Tibial nerve (tissue), 4 donors: ENCODE measurements around the gene CDHR5. TPM values are rescaled to one million over a fixed set of nuclear protein-coding genes. Genes with fewer than 3 reads are reported as not detected.

Source experiments
- DNase-seq, 2 donors: peaks; one replicate each; pipeline ENCODE4 v3.0.0-alpha.2; 2019; ENCODE audit warnings: low spot score in 2 of 2
- H3K27ac ChIP-seq, 4 donors: fragments of 200-600 bp; sonication (generic) in 3 of 4; one replicate each; pipeline ENCODE4 v1.5.1; 2017 to 2019; ENCODE audit warnings: mild to moderate bottlenecking in 1 of 4
- H3K27me3 ChIP-seq, 2 donors: fragments of 200-600 bp; sonication (generic) in 1 of 2; one replicate each; pipeline versions ENCODE4 v1.5.1 to v1.6.0; 2017 to 2019
- H3K36me3 ChIP-seq, 3 donors: fragments of 200-600 bp; sonication (generic); one replicate each; pipeline ENCODE4 v1.5.1; 2018 to 2019
- H3K4me1 ChIP-seq, 4 donors: fragments of 200-600 bp; sonication (generic) in 3 of 4; one replicate each; pipeline ENCODE4 v1.5.1; 2017 to 2019
- H3K4me3 ChIP-seq, 4 donors: fragments of 200-600 bp; sonication (generic) in 3 of 4; one replicate each; pipeline ENCODE4 v1.5.1; 2017 to 2019; ENCODE audit warnings: mild to moderate bottlenecking in 1 of 4, moderate library complexity in 1 of 4
- H3K9me3 ChIP-seq, 4 donors: fragments of 200-600 bp; sonication (generic) in 3 of 4; one replicate each; pipeline ENCODE4 v1.5.1; 2017 to 2019
- CTCF ChIP-seq, 5 experiments: fragments of 200-600 bp in 3 of 5; fragments of 450-650 bp in 2 of 5; sonication (generic) in 3 of 5; IDR thresholded peaks; one replicate each; pipeline ENCODE4 v1.5.1; 2016 to 2019; ENCODE audit warnings: antibody characterized with exemption in 5 of 5, mild to moderate bottlenecking in 3 of 5, moderate library complexity in 2 of 5
- EP300 ChIP-seq, 2 donors: sonication (generic); formaldehyde crosslinking; IDR thresholded peaks; one replicate each; pipeline ENCODE4 v1.6.1; 2017; ENCODE audit warnings: antibody characterized with exemption in 2 of 2, mild to moderate bottlenecking in 1 of 2
- POLR2A ChIP-seq, 2 donors: fragments of 450-650 bp; IDR thresholded peaks; one replicate each; pipeline ENCODE4 v1.6.1; 2017; ENCODE audit warnings: antibody characterized with exemption in 2 of 2, mild to moderate bottlenecking in 2 of 2, moderate library complexity in 2 of 2
- WGBS, 2 donors: methylation state at CpG; one replicate each; pipeline ENCODE4 v1.1.5; 2018; 5-methylcytosine and 5-hydroxymethylcytosine counted together
- total RNA-seq, 4 donors: library from RNA; depleted of rRNA; stranded (reverse); fragments of >200 nt; gene quantifications; one replicate each; pipeline ENCODE4 v1.1.0, GENCODE V29; 2016

Gene CDHR5
- total RNA-seq, 4 donors from 2014 or later: not detected

- TF ChIP-seq POLR2A (IDR thresholded peaks at IDR 0.05): no peak
- TF ChIP-seq CTCF (IDR thresholded peaks at IDR 0.05): no peak
- TF ChIP-seq EP300 (IDR thresholded peaks at IDR 0.05): no peak
- WGBS, 2 donors: 92 to 96% methylated on average over 27 to 33 of the region's 33 CpGs
- Histone ChIP-seq H3K4me1 (no peaks in the 10 kb centered on the region), H3K9me3 (no peaks in the 10 kb centered on the region), H3K27ac (peak overlapping the region in 2 of 4 donors; percentile 3 to 63), H3K36me3 (peaks cover 4 to 100% (median 53%) of the 10 kb centered on the region in 3 donors), H3K4me3 (no peak overlapping the region), H3K27me3 (no peaks in the 10 kb centered on the region)
- DNase-seq: no peak
Observed at GRCh38 chr11:605286-606129, 19.2 kb downstream of the CDHR5 start.

GRCh38 chr11:603154-603553 is 21.6 kb downstream of the CDHR5 start:
- no peak overlapping the region for H3K4me3 ChIP-seq
- H3K27ac ChIP-seq: no peak overlapping the region
- 86 to 90% methylated on average over 13 of the region's 13 CpGs for WGBS, 2 donors
- no peaks in the 10 kb centered on the region for H3K9me3 ChIP-seq
- H3K27me3 ChIP-seq: no peaks in the 10 kb centered on the region
- H3K36me3 ChIP-seq: peaks cover 4 to 100% (median 62%) of the 10 kb centered on the region in 3 donors
- no peaks in the 10 kb centered on the region for H3K4me1 ChIP-seq
- no peak for DNase-seq
- TF ChIP-seq CTCF (IDR thresholded peaks at IDR 0.05) (no peak), POLR2A (IDR thresholded peaks at IDR 0.05) (no peak), EP300 (IDR thresholded peaks at IDR 0.05) (no peak)

DNA sequence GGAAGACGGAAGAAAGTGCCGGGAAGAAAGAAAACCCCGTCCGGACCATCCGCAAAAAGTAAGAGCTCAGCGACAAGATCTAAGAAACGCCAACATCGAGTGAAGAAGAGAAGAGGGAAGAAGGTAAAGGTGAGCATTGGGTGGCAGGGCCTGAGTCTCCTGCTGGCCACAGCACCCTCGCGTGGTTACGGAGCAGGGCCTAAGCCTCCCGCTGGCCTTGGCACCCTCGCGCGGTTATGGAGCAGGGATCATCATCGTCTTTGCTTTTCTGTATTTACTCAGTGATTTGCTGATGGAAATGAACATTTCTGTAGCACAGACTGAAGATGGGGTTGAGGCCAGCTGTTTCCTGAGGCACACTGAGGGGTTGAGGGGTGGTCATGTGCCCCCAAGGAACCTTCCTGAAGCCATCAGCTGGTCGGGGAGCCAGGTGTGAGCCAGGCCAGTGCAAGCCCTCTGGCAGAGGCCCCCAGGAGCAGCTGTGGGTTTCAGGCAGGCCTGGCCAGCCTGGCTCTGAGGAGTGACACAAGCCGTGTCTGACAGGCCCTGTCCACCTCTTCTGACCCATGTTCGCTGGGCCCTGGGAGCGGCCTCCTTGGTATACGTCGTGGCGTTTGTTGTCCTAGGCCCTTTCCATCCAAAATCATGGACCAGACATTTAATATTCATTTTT is 23.0 kb downstream of the CDHR5 start:
- Histone ChIP-seq H3K4me1 (no peaks in the 10 kb centered on the region), H3K36me3 (peaks cover 4 to 100% (median 62%) of the 10 kb centered on the region in 3 donors), H3K4me3 (no peak overlapping the region), H3K27ac (no peak overlapping the region), H3K9me3 (no peaks in the 10 kb centered on the region), H3K27me3 (no peaks in the 10 kb centered on the region)
- TF ChIP-seq EP300 (IDR thresholded peaks at IDR 0.05): no peak
- no peak for TF ChIP-seq POLR2A (IDR thresholded peaks at IDR 0.05)
- no peak for TF ChIP-seq CTCF (IDR thresholded peaks at IDR 0.05)
- DNase-seq: no peak
- 92% methylated on average over 23 of the region's 23 CpGs for WGBS, 2 donors

- Histone ChIP-seq H3K27ac (no peak overlapping the region), H3K4me3 (no peak overlapping the region), H3K36me3 (peaks cover 0 to 100% (median 54%) of the 10 kb centered on the region in 3 donors), H3K27me3 (no peaks in the 10 kb centered on the region), H3K9me3 (no peaks in the 10 kb centered on the region), H3K4me1 (no peaks in the 10 kb centered on the region)
- no peak for DNase-seq
- TF ChIP-seq POLR2A (IDR thresholded peaks at IDR 0.05): no peak
- TF ChIP-seq CTCF (IDR thresholded peaks at IDR 0.05): no peak
- TF ChIP-seq EP300 (IDR thresholded peaks at IDR 0.05): no peak
- WGBS, 2 donors: 89 to 92% methylated on average over 16 to 29 of the region's 30 CpGs
Observed at GRCh38 chr11:598005-598680, 26.6 kb downstream of the CDHR5 start.
